GM12878 (cell line): ENCODE measurements around the gene CCDC120. TPM values are rescaled to one million over a fixed set of nuclear protein-coding genes. Genes with fewer than 3 reads are reported as not detected.

ENCODE experiments used
- BACH1 ChIP-seq: fragments of 450-650 bp; IDR thresholded peaks from 2 replicates; pipeline ENCODE4 v1.6.1; 2017; ENCODE audit warnings: mild to moderate bottlenecking, borderline replicate concordance
- BHLHE40 ChIP-seq, 2 experiments: fragments of 450-650 bp in 1 of 2; IDR thresholded peaks; 2 replicates each; pipeline ENCODE4 v1.6.1; 2011 to 2017; ENCODE audit warnings: low read depth in 2 of 2, borderline replicate concordance in 1 of 2, improper control_type of control experiment in 1 of 2, low read length in 1 of 2, mild to moderate bottlenecking in 1 of 2
- BMI1 ChIP-seq: fragments of 450-650 bp; IDR thresholded peaks from 2 replicates; pipeline ENCODE4 v1.6.1; 2016; ENCODE audit warnings: mild to moderate bottlenecking, moderate library complexity, borderline replicate concordance
- CBFB ChIP-seq: IDR thresholded peaks from 2 replicates; pipeline ENCODE4 v1.6.1; 2016; ENCODE audit warnings: antibody characterized with exemption, low read depth
- CHD2 ChIP-seq: IDR thresholded peaks from 2 replicates; pipeline ENCODE4 v1.6.1; 2011; ENCODE audit warnings: low read depth, low read length, improper control_type of control experiment, borderline replicate concordance
- CREM ChIP-seq: IDR thresholded peaks from 2 replicates; pipeline ENCODE4 v1.6.1; 2014; ENCODE audit warnings: antibody characterized with exemption, low read depth
- GATAD2B ChIP-seq: fragments of 450-650 bp; conservative IDR thresholded peaks from 2 replicates; pipeline ENCODE4 v1.6.1; 2017; ENCODE audit warnings: low read depth, mild to moderate bottlenecking, moderate library complexity
- JUND ChIP-seq: IDR thresholded peaks from 2 replicates; pipeline ENCODE4 v1.6.1; 2012; ENCODE audit warnings: low read depth, mild to moderate bottlenecking, low read length, improper control_type of control experiment, moderate library complexity
- LARP7 ChIP-seq: fragments of 450-650 bp; IDR thresholded peaks from 2 replicates; pipeline ENCODE4 v1.6.1; 2017; ENCODE audit warnings: mild to moderate bottlenecking
- MYB ChIP-seq: fragments of 150-350 bp; IDR thresholded peaks from 2 replicates; pipeline ENCODE4 v1.6.1; 2014; ENCODE audit warnings: mild to moderate bottlenecking, low read depth, low read length, borderline replicate concordance
- NFYB ChIP-seq: IDR thresholded peaks from 2 replicates; pipeline ENCODE4 v1.6.1; 2011; ENCODE audit warnings: low read depth, mild to moderate bottlenecking, low read length, improper control_type of control experiment, moderate library complexity; ENCODE audit not compliant: insufficient read depth
- NR2F1 ChIP-seq: fragments of 450-650 bp; conservative IDR thresholded peaks from 2 replicates; pipeline ENCODE4 v1.6.1; 2017; ENCODE audit warnings: mild to moderate bottlenecking
- NRF1 ChIP-seq: conservative IDR thresholded peaks from 2 replicates; pipeline ENCODE4 v1.6.1; 2011; ENCODE audit warnings: mild to moderate bottlenecking, low read depth, low read length, improper control_type of control experiment
- PAX5 ChIP-seq: IDR thresholded peaks from 2 replicates; pipeline ENCODE4 v1.6.1; 2011; ENCODE audit warnings: low read depth, low read length, borderline replicate concordance
- RFX5 ChIP-seq: IDR thresholded peaks from 2 replicates; pipeline ENCODE4 v1.6.1; 2011; ENCODE audit warnings: low read depth, low read length, improper control_type of control experiment
- SIN3A ChIP-seq: IDR thresholded peaks from 2 replicates; pipeline ENCODE4 v1.6.1; 2012; ENCODE audit warnings: low read depth, low read length, improper control_type of control experiment
- SIX5 ChIP-seq: IDR thresholded peaks from 2 replicates; pipeline ENCODE4 v1.6.1; 2011; ENCODE audit warnings: mild to moderate bottlenecking, low read depth, low read length, moderate library complexity; ENCODE audit not compliant: severe bottlenecking
- SMARCA5 ChIP-seq: fragments of 450-650 bp; IDR thresholded peaks from 2 replicates; pipeline ENCODE4 v1.6.1; 2017; ENCODE audit warnings: mild to moderate bottlenecking
- SP1 ChIP-seq: IDR thresholded peaks from one replicate; pipeline ENCODE4 v1.6.1; 2011; ENCODE audit warnings: low read depth, low read length
- TARDBP ChIP-seq: IDR thresholded peaks from 2 replicates; pipeline ENCODE4 v1.6.1; 2016; ENCODE audit warnings: borderline replicate concordance
- ZNF24 ChIP-seq: fragments of 450-650 bp; IDR thresholded peaks from 2 replicates; pipeline ENCODE4 v1.6.1; 2017; ENCODE audit warnings: antibody characterized with exemption, mild to moderate bottlenecking
- ZZZ3 ChIP-seq: IDR thresholded peaks from 2 replicates; pipeline ENCODE4 v1.6.1; 2011; ENCODE audit warnings: low read depth; ENCODE audit not compliant: control insufficient read depth, insufficient read length
- polyA plus RNA-seq, 11 experiments: library from polyadenylated mRNA; depleted of rRNA in 4 of 11; unstranded in 6 of 11; stranded (reverse) in 5 of 11; fragments of >200 nt; fragmentation: Nextera tagmentation in 4 of 11; fragmentation: Illumina TruSeq in 1 of 11; extraction: Ambion mirVana in 4 of 11; extraction: Trizol in 1 of 11; gene quantifications; 1 replicate in 1 of 11; 2 replicates in 10 of 11; pipeline versions ENCODE4 v1.2.1 to v1.2.3, GENCODE V29; 2011 to 2016; ENCODE audit warnings: inconsistent platforms in 2 of 11, missing spikeins in 2 of 11, low read depth in 1 of 11
- total RNA-seq, 4 experiments: library from RNA; depleted of rRNA in 3 of 4; stranded (reverse); fragments of >200 nt in 3 of 4; fragmentation: Illumina TruSeq in 1 of 4; extraction: Trizol in 1 of 4; gene quantifications; 2 replicates each; pipeline versions ENCODE4 v1.2.1 to v1.2.3, GENCODE V29; 2013 to 2021
- TF ChIP-seq, protein P1 (sequence below): IDR thresholded peaks from 2 replicates; pipeline ENCODE4 v1.6.1; 2012; ENCODE audit warnings: low read depth, low read length, improper control_type of control experiment
- TF ChIP-seq, protein P2 (sequence below): fragments of 450-650 bp; IDR thresholded peaks from 2 replicates; pipeline ENCODE4 v1.6.1; 2016; ENCODE audit warnings: mild to moderate bottlenecking
- TF ChIP-seq, protein P3 (sequence below): fragments of 450-650 bp; IDR thresholded peaks from 2 replicates; pipeline ENCODE4 v1.6.1; 2017; ENCODE audit warnings: mild to moderate bottlenecking, low read depth, inconsistent platforms; ENCODE audit not compliant: poor library complexity, severe bottlenecking

Gene CCDC120
- total and polyA plus RNA-seq, 10 of the 15 experiments (the other 5 are each of a cell fraction or from before 2014, with no cell fraction given) = 0.11 to 4.1 (median 0.76) TPM

DNA sequence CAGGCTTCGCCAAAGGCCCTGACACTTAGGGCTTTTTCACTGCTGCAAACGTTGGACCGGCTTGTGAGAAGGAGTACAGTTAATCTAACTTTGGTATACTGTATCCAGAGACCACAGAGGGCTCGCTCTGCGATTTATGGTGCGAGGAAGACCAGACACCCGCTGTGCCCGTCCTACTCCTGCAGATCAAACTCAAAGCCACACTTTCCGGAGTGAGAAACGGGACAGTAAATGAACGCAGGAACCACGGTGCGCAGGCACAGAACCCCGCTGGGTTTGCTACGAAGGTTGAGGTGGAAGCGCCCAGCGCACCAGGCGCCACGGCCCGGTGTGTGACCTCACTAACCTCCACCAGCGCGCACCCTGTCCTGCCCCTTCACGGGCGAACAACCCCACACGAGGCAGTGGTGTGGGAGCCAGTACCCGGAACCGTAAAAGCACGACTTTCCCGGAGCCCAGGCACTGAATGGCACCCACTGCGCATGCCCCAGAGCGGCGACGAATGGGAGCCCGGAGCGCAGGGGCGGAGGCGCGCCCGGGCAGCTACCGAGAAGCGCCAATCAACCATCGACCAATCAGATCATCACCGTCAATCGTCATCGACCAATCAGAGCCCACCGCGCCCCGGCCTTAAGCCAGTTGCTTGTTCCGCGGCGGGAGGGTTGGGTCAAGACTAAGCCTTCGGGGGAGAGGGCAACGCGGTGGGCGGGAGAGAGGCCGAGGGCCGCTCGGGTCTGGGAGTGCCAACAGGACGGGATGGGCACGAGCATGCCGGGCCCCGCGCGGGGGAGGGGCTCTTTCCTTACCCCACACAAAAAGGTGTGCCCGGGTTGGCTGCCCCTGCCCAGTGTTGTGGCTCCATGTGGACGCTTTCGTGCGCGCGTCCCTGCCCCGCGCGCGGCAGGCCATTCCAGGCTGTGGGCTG, 42.2 kb downstream of the CCDC120 start (continued):
- TF ChIP-seq, protein P1, sequence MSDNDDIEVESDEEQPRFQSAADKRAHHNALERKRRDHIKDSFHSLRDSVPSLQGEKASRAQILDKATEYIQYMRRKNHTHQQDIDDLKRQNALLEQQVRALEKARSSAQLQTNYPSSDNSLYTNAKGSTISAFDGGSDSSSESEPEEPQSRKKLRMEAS = peak; percentile 12; the same call in 1 of the 2 replicates
- TF ChIP-seq CHD2 (peak; percentile 82; the same call in 1 of the 2 replicates), NR2F1 (0 out of 2 replicates have a peak, but pooled peaks have one; percentile 40), PAX5 (peak; percentile 51; the same call in 1 of the 2 replicates), BHLHE40 (IDR thresholded peaks at IDR 0.05; ENCODE audit: borderline replicate concordance in 1 of 2, low read depth in 2 of 2, low read length in 1 of 2) (peak in 1 of 2 experiments; percentile 61; a peak in 1 of 4 replicates), JUND (no peak), RFX5 (peak; percentile 69), MYB (no peak), LARP7 (no peak; the same call in 1 of the 2 replicates), NRF1 (peak; percentile 77), BACH1 (peak; percentile 58; the same call in 1 of the 2 replicates), SMARCA5 (0 out of 2 replicates have a peak, but pooled peaks have one; percentile 16), SIX5 (no peak), SP1 (peak; percentile 94), BMI1 (no peak), NFYB (peak; percentile 95), CREM (0 out of 2 replicates have a peak, but pooled peaks have one; percentile 5), ZNF24 (no peak), ZZZ3 (no peak), SIN3A (no peak), TARDBP (no peak), CBFB (no peak), GATAD2B (peak; percentile 26; the same call in 1 of the 2 replicates)
- TF ChIP-seq, protein P2, sequence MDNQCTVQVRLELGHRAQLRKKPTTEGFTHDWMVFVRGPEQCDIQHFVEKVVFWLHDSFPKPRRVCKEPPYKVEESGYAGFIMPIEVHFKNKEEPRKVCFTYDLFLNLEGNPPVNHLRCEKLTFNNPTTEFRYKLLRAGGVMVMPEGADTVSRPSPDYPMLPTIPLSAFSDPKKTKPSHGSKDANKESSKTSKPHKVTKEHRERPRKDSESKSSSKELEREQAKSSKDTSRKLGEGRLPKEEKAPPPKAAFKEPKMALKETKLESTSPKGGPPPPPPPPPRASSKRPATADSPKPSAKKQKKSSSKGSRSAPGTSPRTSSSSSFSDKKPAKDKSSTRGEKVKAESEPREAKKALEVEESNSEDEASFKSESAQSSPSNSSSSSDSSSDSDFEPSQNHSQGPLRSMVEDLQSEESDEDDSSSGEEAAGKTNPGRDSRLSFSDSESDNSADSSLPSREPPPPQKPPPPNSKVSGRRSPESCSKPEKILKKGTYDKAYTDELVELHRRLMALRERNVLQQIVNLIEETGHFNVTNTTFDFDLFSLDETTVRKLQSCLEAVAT = no peak
- TF ChIP-seq, protein P3, sequence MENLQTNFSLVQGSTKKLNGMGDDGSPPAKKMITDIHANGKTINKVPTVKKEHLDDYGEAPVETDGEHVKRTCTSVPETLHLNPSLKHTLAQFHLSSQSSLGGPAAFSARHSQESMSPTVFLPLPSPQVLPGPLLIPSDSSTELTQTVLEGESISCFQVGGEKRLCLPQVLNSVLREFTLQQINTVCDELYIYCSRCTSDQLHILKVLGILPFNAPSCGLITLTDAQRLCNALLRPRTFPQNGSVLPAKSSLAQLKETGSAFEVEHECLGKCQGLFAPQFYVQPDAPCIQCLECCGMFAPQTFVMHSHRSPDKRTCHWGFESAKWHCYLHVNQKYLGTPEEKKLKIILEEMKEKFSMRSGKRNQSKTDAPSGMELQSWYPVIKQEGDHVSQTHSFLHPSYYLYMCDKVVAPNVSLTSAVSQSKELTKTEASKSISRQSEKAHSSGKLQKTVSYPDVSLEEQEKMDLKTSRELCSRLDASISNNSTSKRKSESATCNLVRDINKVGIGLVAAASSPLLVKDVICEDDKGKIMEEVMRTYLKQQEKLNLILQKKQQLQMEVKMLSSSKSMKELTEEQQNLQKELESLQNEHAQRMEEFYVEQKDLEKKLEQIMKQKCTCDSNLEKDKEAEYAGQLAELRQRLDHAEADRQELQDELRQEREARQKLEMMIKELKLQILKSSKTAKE = no peak
